Anterior cingulate cortex (tissue), 58 donors: Measurements from ENCODE around the gene EPHB1.
"Not testable (repeated sequence)": the region's sequence is repeated elsewhere in the genome, so short reads cannot be mapped to it uniquely, and the experiment has no call there.

Experiments
- DNase-seq, 58 donors: peaks; one replicate each; lab custom pipeline; 2025; lab: John Stamatoyannopoulos, UW

EPHB1 gene

GRCh38 chr3:134985864-134986715 lies 191.0 kb downstream of the EPHB1 start:
- DNase-seq: no peak

- DNase-seq: peak in 2 of 58 donors; percentile 9 to 17
These were observed 193.6 kb downstream of the EPHB1 start for GRCh38 chr3:134988666-134989065.

- no peak for DNase-seq
These were observed 195.9 kb downstream of the EPHB1 start for GRCh38 chr3:134991003-134991402.

GRCh38 chr3:134991472-134992010 lies 196.5 kb downstream of the EPHB1 start:
- DNase-seq: no peak

GRCh38 chr3:134992180-134992579 lies 197.1 kb downstream of the EPHB1 start:
- DNase-seq: peak in 4 of 58 donors; percentile 5 to 18 (median 11)

- no peak for DNase-seq
These were observed 197.5 kb downstream of the EPHB1 start for GRCh38 chr3:134992586-134992985.

- peak in 15 of 58 donors; percentile 2 to 64 (median 21) for DNase-seq
These were observed 198.0 kb downstream of the EPHB1 start for GRCh38 chr3:134993011-134993410.

GRCh38 chr3:134998158-134998557 lies 203.1 kb downstream of the EPHB1 start:
- DNase-seq: no peak

GRCh38 chr3:134998855-134999254 lies 203.8 kb downstream of the EPHB1 start:
- no peak for DNase-seq

- no peak for DNase-seq
These were observed 205.4 kb downstream of the EPHB1 start for GRCh38 chr3:135000465-135000864.

- DNase-seq: not testable (repeated sequence)
These were observed 210.6 kb downstream of the EPHB1 start for GRCh38 chr3:135005616-135006015.

- no peak for DNase-seq
These were observed 212.5 kb downstream of the EPHB1 start for GRCh38 chr3:135007607-135008006.

- no peak for DNase-seq
These were observed 213.3 kb downstream of the EPHB1 start for GRCh38 chr3:135008326-135008725.

GRCh38 chr3:135009014-135009413 lies 214.0 kb downstream of the EPHB1 start:
- no peak for DNase-seq

GRCh38 chr3:135012101-135012500 lies 217.0 kb downstream of the EPHB1 start:
- DNase-seq: peak in 10 of 58 donors; percentile 3 to 41 (median 19)

- no peak for DNase-seq
These were observed 218.1 kb downstream of the EPHB1 start for GRCh38 chr3:135013206-135013605.

GRCh38 chr3:135014566-135014965 lies 219.5 kb downstream of the EPHB1 start:
- no peak for DNase-seq

GRCh38 chr3:135017003-135017893 lies 222.2 kb downstream of the EPHB1 start:
- DNase-seq: no peak

GRCh38 chr3:135018149-135018923 lies 223.3 kb downstream of the EPHB1 start:
- no peak for DNase-seq

GRCh38 chr3:135020181-135020580 lies 225.1 kb downstream of the EPHB1 start:
- no peak for DNase-seq
